Tibial nerve (tissue), 4 donors: ENCODE measurements around the gene RPL36AL. TPM values are rescaled to one million over a fixed set of nuclear protein-coding genes. Genes with fewer than 3 reads are reported as not detected.

Source experiments
- DNase-seq, 2 donors: peaks; one replicate each; pipeline ENCODE4 v3.0.0-alpha.2; 2019; ENCODE audit warnings: low spot score in 2 of 2
- H3K27ac ChIP-seq, 4 donors: fragments of 200-600 bp; sonication (generic) in 3 of 4; one replicate each; pipeline ENCODE4 v1.5.1; 2017 to 2019; ENCODE audit warnings: mild to moderate bottlenecking in 1 of 4
- H3K27me3 ChIP-seq, 2 donors: fragments of 200-600 bp; sonication (generic) in 1 of 2; one replicate each; pipeline versions ENCODE4 v1.5.1 to v1.6.0; 2017 to 2019
- H3K36me3 ChIP-seq, 3 donors: fragments of 200-600 bp; sonication (generic); one replicate each; pipeline ENCODE4 v1.5.1; 2018 to 2019
- H3K4me1 ChIP-seq, 4 donors: fragments of 200-600 bp; sonication (generic) in 3 of 4; one replicate each; pipeline ENCODE4 v1.5.1; 2017 to 2019
- H3K4me3 ChIP-seq, 4 donors: fragments of 200-600 bp; sonication (generic) in 3 of 4; one replicate each; pipeline ENCODE4 v1.5.1; 2017 to 2019; ENCODE audit warnings: mild to moderate bottlenecking in 1 of 4, moderate library complexity in 1 of 4
- H3K9me3 ChIP-seq, 4 donors: fragments of 200-600 bp; sonication (generic) in 3 of 4; one replicate each; pipeline ENCODE4 v1.5.1; 2017 to 2019
- CTCF ChIP-seq, 5 experiments: fragments of 200-600 bp in 3 of 5; fragments of 450-650 bp in 2 of 5; sonication (generic) in 3 of 5; IDR thresholded peaks; one replicate each; pipeline ENCODE4 v1.5.1; 2016 to 2019; ENCODE audit warnings: antibody characterized with exemption in 5 of 5, mild to moderate bottlenecking in 3 of 5, moderate library complexity in 2 of 5
- EP300 ChIP-seq, 2 donors: sonication (generic); formaldehyde crosslinking; IDR thresholded peaks; one replicate each; pipeline ENCODE4 v1.6.1; 2017; ENCODE audit warnings: antibody characterized with exemption in 2 of 2, mild to moderate bottlenecking in 1 of 2
- POLR2A ChIP-seq, 2 donors: fragments of 450-650 bp; IDR thresholded peaks; one replicate each; pipeline ENCODE4 v1.6.1; 2017; ENCODE audit warnings: antibody characterized with exemption in 2 of 2, mild to moderate bottlenecking in 2 of 2, moderate library complexity in 2 of 2
- WGBS, 2 donors: methylation state at CpG; one replicate each; pipeline ENCODE4 v1.1.5; 2018; 5-methylcytosine and 5-hydroxymethylcytosine counted together
- total RNA-seq, 4 donors: library from RNA; depleted of rRNA; stranded (reverse); fragments of >200 nt; gene quantifications; one replicate each; pipeline ENCODE4 v1.1.0, GENCODE V29; 2016

Gene RPL36AL
- total RNA-seq, 4 donors from 2014 or later, result 132 to 206 (median 151) TPM

GRCh38 chr14:49634547-49635334 is 14.3 kb upstream of the RPL36AL start, which contains the start of gene DNAAF2:
Gene DNAAF2, minus strand, starts transcription at chr14:49635244. Its CDS starts 95 bp downstream, at chr14:49635149.
- peak within 1 kb of the TSS; percentile 58 to 98 (median 70) for H3K4me3 ChIP-seq
- H3K27ac ChIP-seq, result peak within 1 kb of the TSS; percentile 87 to 97 (median 94)
- TF ChIP-seq EP300 (IDR thresholded peaks at IDR 0.05), result peak in 1 of 2 donors; percentile 16
- TF ChIP-seq POLR2A (IDR thresholded peaks at IDR 0.05), result no peak
- H3K27me3 ChIP-seq, result no peaks in the 10 kb centered on the region
- H3K4me1 ChIP-seq, result peaks cover 0 to 52% (median 19%) of the 10 kb centered on the region in 4 donors
- H3K9me3 ChIP-seq, result no peaks in the 10 kb centered on the region
- 0 to 3% methylated on average over 12 to 55 of the region's 80 CpGs for WGBS, 2 donors
- peak in 1 of 2 donors; percentile 67 for DNase-seq
- H3K36me3 ChIP-seq, result peaks cover 0 to 2% (median 0%) of the 10 kb centered on the region in 3 donors

- Histone ChIP-seq H3K27me3 (no peaks in the 10 kb centered on the region), H3K36me3 (no peaks in the 10 kb centered on the region), H3K4me3 (peak overlapping the region; percentile 58 to 98 (median 70)), H3K4me1 (peaks cover 0 to 54% (median 19%) of the 10 kb centered on the region in 4 donors), H3K27ac (peak overlapping the region; percentile 87 to 97 (median 94)), H3K9me3 (no peaks in the 10 kb centered on the region)
- TF ChIP-seq POLR2A (IDR thresholded peaks at IDR 0.05) (peak in 1 of 2 donors; percentile 71), EP300 (IDR thresholded peaks at IDR 0.05) (peak; percentile 43 to 82), CTCF (IDR thresholded peaks at IDR 0.05) (peak; percentile 79 to 94 (median 87))
- 0 to 1% methylated on average over 16 of the region's 101 CpGs for WGBS, 2 donors
- DNase-seq, result peak; percentile 79 to 80
Observed at GRCh38 chr14:49633640-49634546, 13.5 kb upstream of the RPL36AL start.

- H3K36me3 ChIP-seq, result peaks cover 0 to 14% (median 0%) of the 10 kb centered on the region in 3 donors
- no peaks in the 10 kb centered on the region for H3K9me3 ChIP-seq
- H3K27me3 ChIP-seq, result no peaks in the 10 kb centered on the region
- peak overlapping the region in 2 of 4 donors; percentile 45 to 48 for H3K27ac ChIP-seq
- no peak for DNase-seq
- TF ChIP-seq EP300 (IDR thresholded peaks at IDR 0.05) (no peak), CTCF (IDR thresholded peaks at IDR 0.05) (no peak), POLR2A (IDR thresholded peaks at IDR 0.05) (no peak)
- H3K4me3 ChIP-seq, result no peak overlapping the region
- peaks cover 0 to 41% (median 27%) of the 10 kb centered on the region in 4 donors for H3K4me1 ChIP-seq
- 77 to 79% methylated on average over 6 of the region's 6 CpGs for WGBS, 2 donors
Observed at GRCh38 chr14:49623941-49624839, 3.8 kb upstream of the RPL36AL start.

GRCh38 chr14:49623387-49623786 is 3.0 kb upstream of the RPL36AL start:
- Histone ChIP-seq H3K36me3 (peaks cover 0 to 19% (median 3%) of the 10 kb centered on the region in 3 donors), H3K27ac (peak overlapping the region in 1 of 4 donors; percentile 44), H3K27me3 (no peaks in the 10 kb centered on the region), H3K9me3 (no peaks in the 10 kb centered on the region), H3K4me3 (no peak overlapping the region), H3K4me1 (peaks cover 0 to 49% (median 29%) of the 10 kb centered on the region in 4 donors)
- 27 to 34% methylated on average over 3 of the region's 3 CpGs for whole genome bisulfite sequencing, 2 donors
- TF ChIP-seq EP300 (IDR thresholded peaks at IDR 0.05), result no peak
- TF ChIP-seq CTCF (IDR thresholded peaks at IDR 0.05), result no peak
- TF ChIP-seq POLR2A (IDR thresholded peaks at IDR 0.05), result no peak
- no peak for DNase-seq
